SK-N-SH treated with all-trans-retinoic acid at 6 μM for 48 hours (cell line): ENCODE data around the gene MAP2K6.

Source experiments
- ATAC-seq: fragments of 200-7000 bp; cut with Tn5 transposase; 3 replicates; pipeline ENCODE4 v1.9.1; 2020; ENCODE audit warnings: mild to moderate bottlenecking, moderate library complexity
- ARNTL ChIP-seq: fragments of 450-650 bp; formaldehyde crosslinking; IDR thresholded peaks from 2 replicates; pipeline ENCODE4 v1.5.0; 2020; ENCODE audit warnings: low read depth, mild to moderate bottlenecking, moderate library complexity, borderline replicate concordance
- BACH2 ChIP-seq: fragments of 250-450 bp; sonication (Bioruptor Pico); IDR thresholded peaks from 2 replicates; pipeline ENCODE4 v1.9.0; 2021; ENCODE audit warnings: mild to moderate bottlenecking, borderline replicate concordance
- CSDC2 ChIP-seq: fragments of 250-450 bp; sonication (Bioruptor Pico); IDR thresholded peaks from 2 replicates; pipeline ENCODE4 v1.5.0; 2020; ENCODE audit warnings: mild to moderate bottlenecking, moderate library complexity
- ESRRG ChIP-seq: fragments of 250-450 bp; sonication (Bioruptor Pico); IDR thresholded peaks from 2 replicates; pipeline ENCODE4 v1.6.1; 2021; ENCODE audit warnings: mild to moderate bottlenecking
- GLIS3 ChIP-seq: fragments of 250-450 bp; sonication (Bioruptor Pico); IDR thresholded peaks from 2 replicates; pipeline ENCODE4 v1.5.0; 2020; ENCODE audit warnings: mild to moderate bottlenecking, moderate library complexity
- ISL1 ChIP-seq: fragments of 250-450 bp; sonication (Bioruptor Pico); IDR thresholded peaks from 2 replicates; pipeline ENCODE4 v2.1.2; 2022; ENCODE audit warnings: mild to moderate bottlenecking, moderate library complexity
- OSR1 ChIP-seq: fragments of 250-450 bp; sonication (Bioruptor Pico); IDR thresholded peaks from 2 replicates; pipeline ENCODE4 v1.8.0; 2022; ENCODE audit warnings: moderate library complexity, mild to moderate bottlenecking, inconsistent platforms
- PPARA ChIP-seq: fragments of 250-450 bp; sonication (Bioruptor Pico); IDR thresholded peaks from 2 replicates; pipeline ENCODE4 v1.5.0; 2020; ENCODE audit warnings: mild to moderate bottlenecking, borderline replicate concordance
- RARB ChIP-seq: fragments of 250-450 bp; sonication (Bioruptor Pico); IDR thresholded peaks from 2 replicates; pipeline ENCODE4 v1.8.0; 2021; ENCODE audit warnings: mild to moderate bottlenecking, moderate library complexity
- SNAI2 ChIP-seq: fragments of 250-450 bp; sonication (Bioruptor Pico); IDR thresholded peaks from 2 replicates; pipeline ENCODE4 v1.5.0; 2020; ENCODE audit warnings: mild to moderate bottlenecking, moderate library complexity
- TCF4 ChIP-seq: fragments of 250-450 bp; sonication (Bioruptor Pico); IDR thresholded peaks from 2 replicates; pipeline ENCODE4 v1.8.0; 2021; ENCODE audit warnings: mild to moderate bottlenecking, moderate library complexity, borderline replicate concordance
- TOX ChIP-seq: fragments of 250-450 bp; sonication (Bioruptor Pico); IDR thresholded peaks from 2 replicates; pipeline ENCODE4 v1.8.0; 2021; ENCODE audit warnings: mild to moderate bottlenecking, moderate library complexity, borderline replicate concordance
- ZC3H10 ChIP-seq: fragments of 250-450 bp; sonication (Bioruptor Pico); IDR thresholded peaks from 2 replicates; pipeline ENCODE4 v1.5.1; 2021; ENCODE audit warnings: mild to moderate bottlenecking, moderate library complexity
- ZFP3 ChIP-seq: fragments of 250-450 bp; sonication (Bioruptor Pico); IDR thresholded peaks from 2 replicates; pipeline ENCODE4 v1.5.0; 2020; ENCODE audit warnings: mild to moderate bottlenecking, moderate library complexity
- ZFP30 ChIP-seq: fragments of 450-650 bp; formaldehyde crosslinking; IDR thresholded peaks from 2 replicates; pipeline ENCODE4 v1.5.0; 2022; ENCODE audit warnings: mild to moderate bottlenecking, moderate library complexity
- ZNF565 ChIP-seq: fragments of 450-650 bp; formaldehyde crosslinking; conservative IDR thresholded peaks from 2 replicates; pipeline ENCODE4 v1.5.0; 2020; ENCODE audit warnings: low read depth, mild to moderate bottlenecking, moderate library complexity
- ZNF70 ChIP-seq: fragments of 450-650 bp; formaldehyde crosslinking; IDR thresholded peaks from 2 replicates; pipeline ENCODE4 v1.5.0; 2020; ENCODE audit warnings: mild to moderate bottlenecking, moderate library complexity
- ZNF8 ChIP-seq: fragments of 450-650 bp; formaldehyde crosslinking; IDR thresholded peaks from 2 replicates; pipeline ENCODE4 v1.5.0; 2020; ENCODE audit warnings: mild to moderate bottlenecking, moderate library complexity
- TF ChIP-seq, protein P1 (sequence below): fragments of 250-450 bp; sonication (Bioruptor Pico); IDR thresholded peaks from 2 replicates; pipeline ENCODE4 v1.8.0; 2020; ENCODE audit warnings: mild to moderate bottlenecking, moderate library complexity, borderline replicate concordance
- TF ChIP-seq, protein P2 (sequence below): fragments of 250-450 bp; sonication (Bioruptor Pico); IDR thresholded peaks from 2 replicates; pipeline ENCODE4 v1.5.1; 2020; ENCODE audit warnings: low read depth, mild to moderate bottlenecking, moderate library complexity
- TF ChIP-seq, protein P3 (sequence below): fragments of 250-450 bp; sonication (Bioruptor Pico); IDR thresholded peaks from 2 replicates; pipeline ENCODE4 v1.5.0; 2020; ENCODE audit warnings: mild to moderate bottlenecking, moderate library complexity

The MAP2K6 gene

DNA sequence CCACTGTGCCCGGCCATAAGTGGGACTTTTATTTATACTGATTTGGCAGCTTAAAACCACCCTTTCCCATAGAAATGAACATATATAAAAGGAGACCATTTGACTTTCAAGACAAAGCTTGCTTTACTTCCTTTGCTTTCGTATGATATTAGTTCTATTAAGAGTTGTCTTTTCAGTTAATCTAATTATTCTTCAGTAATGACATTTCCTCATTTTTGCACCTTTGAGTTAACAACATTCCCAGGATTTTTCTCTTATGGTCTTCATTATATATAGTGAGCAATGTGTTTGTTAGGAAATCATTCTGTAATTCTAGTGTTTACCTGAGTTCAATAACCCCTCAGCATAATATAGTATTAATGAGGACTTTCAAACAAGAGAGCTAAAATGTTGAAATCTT, 173.8 kb downstream of the MAP2K6 start:
- TF ChIP-seq SNAI2 (CRISPR knock-in tag) (no peak), OSR1 (CRISPR knock-in tag) (no peak), CSDC2 (CRISPR knock-in tag) (no peak), RARB (no peak), ZC3H10 (CRISPR knock-in tag) (no peak), ISL1 (CRISPR knock-in tag) (no peak), ESRRG (no peak), ZFP3 (CRISPR knock-in tag) (no peak), ZNF565 (no peak), TOX (CRISPR knock-in tag) (no peak)
- TF ChIP-seq, protein P1, sequence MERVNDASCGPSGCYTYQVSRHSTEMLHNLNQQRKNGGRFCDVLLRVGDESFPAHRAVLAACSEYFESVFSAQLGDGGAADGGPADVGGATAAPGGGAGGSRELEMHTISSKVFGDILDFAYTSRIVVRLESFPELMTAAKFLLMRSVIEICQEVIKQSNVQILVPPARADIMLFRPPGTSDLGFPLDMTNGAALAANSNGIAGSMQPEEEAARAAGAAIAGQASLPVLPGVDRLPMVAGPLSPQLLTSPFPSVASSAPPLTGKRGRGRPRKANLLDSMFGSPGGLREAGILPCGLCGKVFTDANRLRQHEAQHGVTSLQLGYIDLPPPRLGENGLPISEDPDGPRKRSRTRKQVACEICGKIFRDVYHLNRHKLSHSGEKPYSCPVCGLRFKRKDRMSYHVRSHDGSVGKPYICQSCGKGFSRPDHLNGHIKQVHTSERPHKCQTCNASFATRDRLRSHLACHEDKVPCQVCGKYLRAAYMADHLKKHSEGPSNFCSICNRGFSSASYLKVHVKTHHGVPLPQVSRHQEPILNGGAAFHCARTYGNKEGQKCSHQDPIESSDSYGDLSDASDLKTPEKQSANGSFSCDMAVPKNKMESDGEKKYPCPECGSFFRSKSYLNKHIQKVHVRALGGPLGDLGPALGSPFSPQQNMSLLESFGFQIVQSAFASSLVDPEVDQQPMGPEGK: no peak
- TF ChIP-seq, protein P2, sequence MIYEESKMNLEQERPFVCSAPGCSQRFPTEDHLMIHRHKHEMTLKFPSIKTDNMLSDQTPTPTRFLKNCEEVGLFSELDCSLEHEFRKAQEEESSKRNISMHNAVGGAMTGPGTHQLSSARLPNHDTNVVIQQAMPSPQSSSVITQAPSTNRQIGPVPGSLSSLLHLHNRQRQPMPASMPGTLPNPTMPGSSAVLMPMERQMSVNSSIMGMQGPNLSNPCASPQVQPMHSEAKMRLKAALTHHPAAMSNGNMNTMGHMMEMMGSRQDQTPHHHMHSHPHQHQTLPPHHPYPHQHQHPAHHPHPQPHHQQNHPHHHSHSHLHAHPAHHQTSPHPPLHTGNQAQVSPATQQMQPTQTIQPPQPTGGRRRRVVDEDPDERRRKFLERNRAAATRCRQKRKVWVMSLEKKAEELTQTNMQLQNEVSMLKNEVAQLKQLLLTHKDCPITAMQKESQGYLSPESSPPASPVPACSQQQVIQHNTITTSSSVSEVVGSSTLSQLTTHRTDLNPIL (CRISPR knock-in tag): no peak
- TF ChIP-seq, protein P3, sequence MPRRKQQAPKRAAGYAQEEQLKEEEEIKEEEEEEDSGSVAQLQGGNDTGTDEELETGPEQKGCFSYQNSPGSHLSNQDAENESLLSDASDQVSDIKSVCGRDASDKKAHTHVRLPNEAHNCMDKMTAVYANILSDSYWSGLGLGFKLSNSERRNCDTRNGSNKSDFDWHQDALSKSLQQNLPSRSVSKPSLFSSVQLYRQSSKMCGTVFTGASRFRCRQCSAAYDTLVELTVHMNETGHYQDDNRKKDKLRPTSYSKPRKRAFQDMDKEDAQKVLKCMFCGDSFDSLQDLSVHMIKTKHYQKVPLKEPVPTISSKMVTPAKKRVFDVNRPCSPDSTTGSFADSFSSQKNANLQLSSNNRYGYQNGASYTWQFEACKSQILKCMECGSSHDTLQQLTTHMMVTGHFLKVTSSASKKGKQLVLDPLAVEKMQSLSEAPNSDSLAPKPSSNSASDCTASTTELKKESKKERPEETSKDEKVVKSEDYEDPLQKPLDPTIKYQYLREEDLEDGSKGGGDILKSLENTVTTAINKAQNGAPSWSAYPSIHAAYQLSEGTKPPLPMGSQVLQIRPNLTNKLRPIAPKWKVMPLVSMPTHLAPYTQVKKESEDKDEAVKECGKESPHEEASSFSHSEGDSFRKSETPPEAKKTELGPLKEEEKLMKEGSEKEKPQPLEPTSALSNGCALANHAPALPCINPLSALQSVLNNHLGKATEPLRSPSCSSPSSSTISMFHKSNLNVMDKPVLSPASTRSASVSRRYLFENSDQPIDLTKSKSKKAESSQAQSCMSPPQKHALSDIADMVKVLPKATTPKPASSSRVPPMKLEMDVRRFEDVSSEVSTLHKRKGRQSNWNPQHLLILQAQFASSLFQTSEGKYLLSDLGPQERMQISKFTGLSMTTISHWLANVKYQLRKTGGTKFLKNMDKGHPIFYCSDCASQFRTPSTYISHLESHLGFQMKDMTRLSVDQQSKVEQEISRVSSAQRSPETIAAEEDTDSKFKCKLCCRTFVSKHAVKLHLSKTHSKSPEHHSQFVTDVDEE: no peak
- TF ChIP-seq, all 23 proteins: peak for 0
- no peak for ATAC-seq

DNA sequence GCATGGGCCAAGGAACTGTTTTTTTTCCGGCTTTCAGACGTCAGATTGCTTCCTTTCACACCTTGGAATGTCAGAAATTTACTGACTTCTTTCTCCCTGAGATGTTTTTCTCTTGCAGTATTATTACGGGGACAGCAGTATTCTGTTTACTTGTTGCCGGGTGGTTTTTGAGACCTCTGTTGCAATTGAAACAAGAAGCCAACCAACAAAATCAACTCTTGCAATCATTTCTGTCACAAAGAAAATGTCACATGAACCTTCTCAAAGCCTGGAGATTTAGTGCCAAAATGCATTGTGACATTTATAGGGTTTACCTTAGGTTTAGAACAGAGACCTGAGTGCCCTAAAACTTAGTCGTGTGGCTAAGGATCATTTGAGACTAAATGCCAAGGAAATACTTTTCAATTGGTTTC, 174.3 kb downstream of the MAP2K6 start:
- TF ChIP-seq ESRRG (no peak), OSR1 (CRISPR knock-in tag) (no peak), ZNF8 (CRISPR knock-in tag) (no peak), RARB (no peak), PPARA (CRISPR knock-in tag) (no peak), TCF4 (CRISPR knock-in tag) (no peak), GLIS3 (CRISPR knock-in tag) (no peak), ISL1 (CRISPR knock-in tag) (no peak)
- no peak for ATAC-seq

DNA sequence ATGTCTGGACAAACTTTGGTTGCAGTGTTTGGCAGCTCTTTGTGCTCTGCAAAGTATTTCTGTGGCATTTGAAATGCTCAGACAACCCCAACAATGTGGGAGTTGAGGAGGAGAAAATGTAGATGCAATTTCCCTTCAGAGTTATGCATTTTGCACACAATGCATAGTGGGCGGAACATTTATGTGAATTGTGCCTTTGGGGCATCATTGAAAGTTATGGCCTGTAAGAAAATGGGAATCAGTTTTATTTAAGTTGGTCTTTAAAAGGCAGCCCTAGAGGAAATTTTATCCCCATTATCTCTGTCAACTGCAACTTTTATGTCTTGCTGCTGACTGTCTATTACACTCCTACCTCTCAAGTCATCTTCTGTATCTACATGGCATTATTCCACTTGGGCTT, 176.2 kb downstream of the MAP2K6 start:
- ATAC-seq: no peak

More for the DNA sequence above, 176.2 kb downstream of the MAP2K6 start:
- no peak for TF ChIP-seq GLIS3 (CRISPR knock-in tag)
- TF ChIP-seq RARB: no peak
- TF ChIP-seq, protein P3: no peak
- no peak for TF ChIP-seq TCF4 (CRISPR knock-in tag)
- no peak for TF ChIP-seq ZFP3 (CRISPR knock-in tag)
- TF ChIP-seq, protein P2 (CRISPR knock-in tag): no peak
- no peak for TF ChIP-seq BACH2 (CRISPR knock-in tag)
- TF ChIP-seq ZC3H10 (CRISPR knock-in tag): no peak
- no peak for TF ChIP-seq TOX (CRISPR knock-in tag)
- no peak for TF ChIP-seq ZNF70 (CRISPR knock-in tag)
- no peak for TF ChIP-seq ESRRG
- TF ChIP-seq ZNF8 (CRISPR knock-in tag): no peak
- no peak for TF ChIP-seq ZFP30 (CRISPR knock-in tag)
- no peak for TF ChIP-seq ARNTL (CRISPR knock-in tag)
